Measurements from ENCODE around the gene SPATA33. TPM values are rescaled to one million over a fixed set of nuclear protein-coding genes. Genes with fewer than 3 reads are reported as not detected.

Gene SPATA33
- total RNA-seq, 1 experiment from 2014 or later: 19.7 TPM

DNA sequence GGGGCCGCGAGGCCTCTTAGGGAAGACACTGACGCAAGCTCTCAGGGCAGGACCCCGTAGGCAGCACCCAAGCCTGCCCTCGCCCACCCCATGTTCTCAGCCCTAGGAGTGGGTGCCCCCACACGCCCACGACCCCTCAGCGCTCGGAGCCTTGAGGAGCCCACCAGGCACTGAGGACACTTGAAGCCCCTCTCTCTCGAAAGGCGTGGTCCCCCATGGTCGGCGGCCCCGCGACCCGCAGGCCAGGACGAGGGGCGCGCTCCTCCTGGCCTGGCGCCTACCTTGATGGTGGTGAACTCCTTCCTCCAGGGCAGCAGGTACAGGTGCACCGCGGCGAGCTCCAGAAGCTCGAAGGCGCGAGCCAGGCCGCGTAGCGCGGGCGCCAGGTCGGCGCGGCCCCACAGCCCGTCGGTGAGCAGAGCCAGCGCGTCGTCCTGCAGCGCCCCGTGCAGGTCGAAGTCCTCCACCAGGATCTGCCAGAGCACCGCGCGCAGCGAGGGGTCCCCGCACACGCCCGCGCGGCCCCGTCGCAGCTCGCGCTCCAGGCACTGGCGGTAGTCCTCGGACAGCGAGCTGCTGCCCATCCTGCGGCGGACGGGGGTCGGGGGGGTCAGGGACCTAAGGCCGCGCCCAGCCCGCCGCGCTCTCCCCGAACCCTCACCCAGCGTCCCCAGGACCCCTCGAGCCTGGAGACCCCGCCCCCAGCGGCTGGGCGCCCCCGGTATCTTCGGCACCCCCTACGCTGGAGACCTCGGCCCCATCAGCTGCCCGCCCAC is 43.2 kb downstream of the SPATA33 start:
- H3K36me3 Mint-ChIP-seq (ENCODE audit: insufficient read depth, unreplicated experiment): peaks cover 57% of the 10 kb centered on the region
- Histone ChIP-seq H3K36me3 (ENCODE audit: control insufficient read depth, insufficient read depth, low read length) (no peaks in the 10 kb centered on the region), H3K4me3 (ENCODE audit: low read depth, low read length) (peak overlapping the region; percentile 87), H3K27me3 (replicated peaks; ENCODE audit: control insufficient read depth, insufficient read depth, low read length) (no peaks in the 10 kb centered on the region), H3K4me1 (peaks cover 4% of the 10 kb centered on the region; the same call in 1 of the 2 replicates), H3K9me3 (no peaks in the 10 kb centered on the region)
- peak; percentile 73 to 75 for DNase-seq
- ChIA-PET POLR2A (interaction anchor here (0.5 to 1.7 kb wide), 6 partner anchors 11 to 173 kb away, joined by 3 to 14 read pairs (median 4); partner anchors contain the start of genes CDK10, TCF25 and VPS9D1), CTCF (interaction anchor here (0.6 to 2.7 kb wide), 27 partner anchors 9 to 937 kb away, joined by 3 to 24 read pairs (median 5); partner anchors contain the start of genes CDK10, FANCA, MC1R and TCF25)
- H3K4me1 Mint-ChIP-seq (ENCODE audit: low read depth, unreplicated experiment): peaks cover 7% of the 10 kb centered on the region
- intact Hi-C loops (cut with micrococcal nuclease; ENCODE audit: unreplicated experiment): loop anchor here (1.0 to 5.0 kb wide), 5 partner anchors 10 to 160 kb away; partner anchors contain the start of genes CHMP1A and SPATA33
- H3K4me3 Mint-ChIP-seq (ENCODE audit: unreplicated experiment): peak overlapping the region; percentile 83
- TF ChIP-seq, protein P1, sequence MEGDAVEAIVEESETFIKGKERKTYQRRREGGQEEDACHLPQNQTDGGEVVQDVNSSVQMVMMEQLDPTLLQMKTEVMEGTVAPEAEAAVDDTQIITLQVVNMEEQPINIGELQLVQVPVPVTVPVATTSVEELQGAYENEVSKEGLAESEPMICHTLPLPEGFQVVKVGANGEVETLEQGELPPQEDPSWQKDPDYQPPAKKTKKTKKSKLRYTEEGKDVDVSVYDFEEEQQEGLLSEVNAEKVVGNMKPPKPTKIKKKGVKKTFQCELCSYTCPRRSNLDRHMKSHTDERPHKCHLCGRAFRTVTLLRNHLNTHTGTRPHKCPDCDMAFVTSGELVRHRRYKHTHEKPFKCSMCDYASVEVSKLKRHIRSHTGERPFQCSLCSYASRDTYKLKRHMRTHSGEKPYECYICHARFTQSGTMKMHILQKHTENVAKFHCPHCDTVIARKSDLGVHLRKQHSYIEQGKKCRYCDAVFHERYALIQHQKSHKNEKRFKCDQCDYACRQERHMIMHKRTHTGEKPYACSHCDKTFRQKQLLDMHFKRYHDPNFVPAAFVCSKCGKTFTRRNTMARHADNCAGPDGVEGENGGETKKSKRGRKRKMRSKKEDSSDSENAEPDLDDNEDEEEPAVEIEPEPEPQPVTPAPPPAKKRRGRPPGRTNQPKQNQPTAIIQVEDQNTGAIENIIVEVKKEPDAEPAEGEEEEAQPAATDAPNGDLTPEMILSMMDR (IDR thresholded peaks at IDR 0.05; ENCODE audit: insufficient read depth in 1 of 2, low read depth in 1 of 2, low read length in 1 of 2, severe bottlenecking in 1 of 2, unreplicated experiment in 1 of 2): peak in 1 of 2 experiments; percentile 39
- peak overlapping the region; percentile 77 for H3K27ac Mint-ChIP-seq (ENCODE audit: unreplicated experiment)
- TSS peak; percentile 46 for BruUV-seq (replicated peaks)
- H3K9me3 Mint-ChIP-seq (ENCODE audit: unreplicated experiment): no peaks in the 10 kb centered on the region
- H3K27me3 Mint-ChIP-seq (ENCODE audit: insufficient read depth, unreplicated experiment): no peaks in the 10 kb centered on the region

DNA sequence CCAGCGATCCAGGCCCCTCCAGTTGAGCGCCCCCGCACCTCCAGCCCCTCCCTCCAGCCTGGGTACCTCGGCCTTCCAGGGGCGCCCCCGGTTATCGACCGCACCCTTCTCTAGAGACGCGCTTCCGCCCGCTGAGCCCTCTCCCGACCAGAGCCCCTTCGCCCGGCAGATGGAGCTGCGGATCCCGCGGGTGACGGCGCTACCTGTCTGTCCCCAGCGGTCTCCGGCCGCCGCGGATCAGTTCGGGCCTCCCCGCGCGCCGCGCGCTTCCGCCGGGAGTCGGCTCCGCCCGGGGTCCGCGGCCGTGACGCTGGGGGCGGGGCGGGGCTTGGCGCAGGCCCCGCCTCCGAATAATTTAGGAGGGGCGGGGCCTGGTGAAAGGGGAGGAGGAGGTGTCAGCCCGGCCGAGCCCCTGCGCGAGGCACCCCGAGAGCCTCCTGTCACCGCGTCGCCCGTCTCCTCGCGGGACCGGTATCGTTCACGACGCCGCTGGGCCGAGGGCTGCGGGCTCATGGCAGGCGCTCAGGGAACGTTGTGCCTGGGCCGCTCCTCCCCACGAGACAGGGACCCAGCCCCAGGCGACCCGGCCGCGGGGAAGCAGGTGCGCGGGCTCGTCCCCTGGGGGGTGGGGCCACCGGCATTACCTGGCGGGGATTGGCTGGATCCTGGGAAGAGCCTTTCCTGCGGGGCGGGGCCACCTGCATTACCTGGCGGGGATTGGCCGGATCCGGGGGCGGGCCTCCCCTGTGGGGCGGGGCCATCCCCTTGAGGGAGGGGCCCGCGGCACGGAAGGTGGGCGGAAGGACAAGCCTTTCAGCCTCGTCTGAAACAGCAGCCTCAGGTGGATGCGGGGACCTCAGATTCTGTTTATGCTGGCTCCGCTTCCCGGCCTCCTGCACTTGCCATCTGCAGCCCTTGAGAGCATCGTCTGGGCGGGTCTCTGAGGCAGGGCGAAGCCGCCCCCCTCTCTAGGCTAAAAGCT is 44.1 kb downstream of the SPATA33 start, which contains the start of gene SPATA2L:
SPATA2L (minus strand) TSS at position 281 of the 982 bp plus-strand sequence. CDS start 473 bp downstream, outside the sequence.
- Mint-ChIP-seq H3K36me3 (ENCODE audit: insufficient read depth, unreplicated experiment) (peaks cover 48% of the 10 kb centered on the region), H3K9me3 (ENCODE audit: unreplicated experiment) (no peaks in the 10 kb centered on the region), H3K27me3 (ENCODE audit: insufficient read depth, unreplicated experiment) (no peaks in the 10 kb centered on the region), H3K27ac (ENCODE audit: unreplicated experiment) (peak within 1 kb of the TSS; percentile 77), H3K4me3 (ENCODE audit: unreplicated experiment) (peak within 1 kb of the TSS; percentile 83), H3K4me1 (ENCODE audit: low read depth, unreplicated experiment) (peaks cover 7% of the 10 kb centered on the region)
- Histone ChIP-seq H3K4me1 (peaks cover 4% of the 10 kb centered on the region; the same call in 1 of the 2 replicates), H3K9me3 (no peaks in the 10 kb centered on the region), H3K27me3 (replicated peaks; ENCODE audit: control insufficient read depth, insufficient read depth, low read length) (no peaks in the 10 kb centered on the region), H3K4me3 (ENCODE audit: low read depth, low read length) (peak within 1 kb of the TSS; percentile 87), H3K36me3 (ENCODE audit: control insufficient read depth, insufficient read depth, low read length) (no peaks in the 10 kb centered on the region)
- no TSS peak for BruUV-seq (replicated peaks)
- ChIA-PET CTCF (interaction anchor here (0.7 to 2.7 kb wide), 13 partner anchors 9 to 938 kb away, joined by 4 to 24 read pairs (median 7); partner anchors contain the start of genes CDK10 and TCF25), POLR2A (interaction anchor here (0.5 to 1.1 kb wide), 3 partner anchors 14 to 221 kb away, joined by 3 to 5 read pairs (median 4); partner anchors contain the start of gene TCF25)
- DNase-seq: peak; percentile 99 to 100
- intact Hi-C loops (cut with micrococcal nuclease; ENCODE audit: unreplicated experiment): loop anchor here (1.0 to 5.0 kb wide), 3 partner anchors 10 to 44 kb away; partner anchors contain the start of genes CHMP1A, SPATA33 and VPS9D1
- TF ChIP-seq, protein P1 (IDR thresholded peaks at IDR 0.05; ENCODE audit: insufficient read depth in 1 of 2, low read depth in 1 of 2, low read length in 1 of 2, severe bottlenecking in 1 of 2, unreplicated experiment in 1 of 2): peak; percentile 41 to 72
